22Rv1 (cell line): ENCODE results near the gene NXPH2.

Experiments used
- H3K27ac ChIP-seq: fragments of 450-650 bp; 2 replicates; pipeline ENCODE4 v1.5.1; 2017
- ZFX ChIP-seq: fragments of 450-650 bp; IDR thresholded peaks from 2 replicates; pipeline ENCODE4 v1.6.1; 2017; ENCODE audit warnings: antibody characterized with exemption, borderline replicate concordance
- TF ChIP-seq, protein P1 (sequence below): fragments of 450-650 bp; IDR thresholded peaks from 2 replicates; pipeline ENCODE4 v1.5.1; 2017; ENCODE audit warnings: mild to moderate bottlenecking

NXPH2 gene

DNA sequence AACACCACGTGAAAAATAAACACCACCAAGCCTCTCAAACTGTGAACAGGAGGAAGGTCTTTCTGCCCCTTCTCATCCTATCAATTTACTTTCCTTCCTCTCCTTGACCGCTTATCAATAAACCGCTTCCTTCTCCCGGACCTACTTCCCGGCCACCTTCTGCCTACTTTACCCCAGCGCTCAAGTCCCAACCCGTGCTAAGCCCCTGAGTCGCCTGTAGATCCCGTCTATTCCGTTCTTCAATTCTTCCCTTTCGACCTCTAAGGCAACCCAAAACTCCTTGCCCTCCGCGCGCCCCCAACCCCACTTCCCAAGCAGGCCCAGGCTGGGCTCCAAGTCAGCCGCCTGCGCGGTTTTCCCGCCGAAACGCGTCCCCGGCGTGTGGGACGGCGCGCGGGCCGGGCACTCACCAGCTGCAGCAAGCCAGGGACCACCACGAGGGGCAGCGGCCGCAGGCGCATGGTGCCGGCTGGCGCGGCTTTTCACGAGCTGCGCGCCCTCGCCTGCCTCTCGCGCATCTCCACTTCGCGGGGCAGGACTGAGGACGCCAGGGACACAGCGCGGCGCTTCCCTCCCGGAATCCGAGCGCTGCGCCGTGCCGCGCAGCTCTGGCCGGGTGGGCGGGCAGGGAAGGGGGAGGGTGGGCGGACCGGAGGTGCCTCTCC is at the start of gene NXPH2:
NXPH2 (minus strand) TSS at position 610 of the 665 bp plus-strand sequence; CDS start at position 461, 149 bp downstream.
- no peak within 1 kb of the TSS for H3K27ac ChIP-seq
- TF ChIP-seq ZFX = no peak
- TF ChIP-seq, protein P1, sequence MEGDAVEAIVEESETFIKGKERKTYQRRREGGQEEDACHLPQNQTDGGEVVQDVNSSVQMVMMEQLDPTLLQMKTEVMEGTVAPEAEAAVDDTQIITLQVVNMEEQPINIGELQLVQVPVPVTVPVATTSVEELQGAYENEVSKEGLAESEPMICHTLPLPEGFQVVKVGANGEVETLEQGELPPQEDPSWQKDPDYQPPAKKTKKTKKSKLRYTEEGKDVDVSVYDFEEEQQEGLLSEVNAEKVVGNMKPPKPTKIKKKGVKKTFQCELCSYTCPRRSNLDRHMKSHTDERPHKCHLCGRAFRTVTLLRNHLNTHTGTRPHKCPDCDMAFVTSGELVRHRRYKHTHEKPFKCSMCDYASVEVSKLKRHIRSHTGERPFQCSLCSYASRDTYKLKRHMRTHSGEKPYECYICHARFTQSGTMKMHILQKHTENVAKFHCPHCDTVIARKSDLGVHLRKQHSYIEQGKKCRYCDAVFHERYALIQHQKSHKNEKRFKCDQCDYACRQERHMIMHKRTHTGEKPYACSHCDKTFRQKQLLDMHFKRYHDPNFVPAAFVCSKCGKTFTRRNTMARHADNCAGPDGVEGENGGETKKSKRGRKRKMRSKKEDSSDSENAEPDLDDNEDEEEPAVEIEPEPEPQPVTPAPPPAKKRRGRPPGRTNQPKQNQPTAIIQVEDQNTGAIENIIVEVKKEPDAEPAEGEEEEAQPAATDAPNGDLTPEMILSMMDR = no peak

DNA sequence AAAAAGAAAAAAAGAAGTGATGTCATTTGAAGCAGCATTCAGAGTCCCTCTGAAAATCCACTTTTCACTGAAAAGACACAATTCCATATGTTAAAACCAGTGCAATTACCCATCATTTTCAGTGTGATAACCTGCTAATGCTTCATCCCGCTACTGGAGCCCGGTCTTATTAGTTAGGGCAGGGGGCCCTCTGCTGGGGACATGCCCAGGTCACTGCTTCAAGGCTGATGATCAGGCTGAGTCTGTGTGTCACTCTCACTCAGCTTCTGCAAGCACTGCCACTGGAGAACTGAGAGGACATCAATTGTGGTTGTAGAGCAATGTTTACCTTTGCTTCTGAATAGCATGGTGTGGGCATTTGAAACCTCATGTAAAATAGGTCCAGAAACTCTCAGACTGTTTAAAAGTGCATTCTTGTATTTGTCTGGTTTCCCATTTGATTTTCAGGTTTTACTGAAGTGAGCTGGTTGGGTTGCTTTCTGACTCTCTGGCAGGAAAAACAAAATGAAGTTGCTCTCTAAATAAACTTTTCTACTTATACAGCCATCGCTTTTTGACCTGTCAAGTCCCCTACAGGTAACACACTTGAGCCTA is 49.2 kb upstream of the NXPH2 start:
- H3K27ac ChIP-seq = no peak overlapping the region
- TF ChIP-seq, protein P1 = peak; percentile 44
- TF ChIP-seq ZFX = no peak

DNA sequence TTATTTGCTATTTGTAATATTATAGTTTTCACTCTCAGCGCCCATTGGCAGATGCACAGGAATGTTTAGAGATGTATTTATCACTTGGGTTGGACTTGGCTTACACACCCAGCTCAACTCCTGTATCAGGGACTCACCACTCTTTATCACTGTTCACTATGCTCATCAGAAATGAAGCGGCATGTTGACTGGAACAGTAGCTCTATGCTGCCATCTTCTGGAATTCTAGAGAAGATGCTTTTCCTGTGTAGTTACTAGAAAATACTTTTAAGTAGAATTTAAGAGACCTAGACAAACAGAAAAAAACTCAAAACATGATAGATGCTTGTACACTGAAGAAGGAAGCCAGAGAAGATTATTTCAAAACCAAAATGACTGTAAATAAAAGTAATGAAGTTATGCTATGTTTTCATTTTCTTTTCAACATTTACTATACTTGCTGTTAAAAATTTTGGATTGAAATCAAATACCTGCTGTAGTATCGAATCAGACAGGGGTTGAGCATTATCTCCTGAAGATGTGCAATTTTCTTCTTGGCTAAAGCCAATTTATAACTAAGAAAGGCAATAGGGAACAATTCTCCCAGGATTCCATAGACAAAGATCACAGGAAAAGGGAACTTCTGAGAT is 47.4 kb upstream of the NXPH2 start:
- H3K27ac ChIP-seq = no peak overlapping the region
- TF ChIP-seq, protein P1 = peak; percentile 69
- TF ChIP-seq ZFX = no peak

DNA sequence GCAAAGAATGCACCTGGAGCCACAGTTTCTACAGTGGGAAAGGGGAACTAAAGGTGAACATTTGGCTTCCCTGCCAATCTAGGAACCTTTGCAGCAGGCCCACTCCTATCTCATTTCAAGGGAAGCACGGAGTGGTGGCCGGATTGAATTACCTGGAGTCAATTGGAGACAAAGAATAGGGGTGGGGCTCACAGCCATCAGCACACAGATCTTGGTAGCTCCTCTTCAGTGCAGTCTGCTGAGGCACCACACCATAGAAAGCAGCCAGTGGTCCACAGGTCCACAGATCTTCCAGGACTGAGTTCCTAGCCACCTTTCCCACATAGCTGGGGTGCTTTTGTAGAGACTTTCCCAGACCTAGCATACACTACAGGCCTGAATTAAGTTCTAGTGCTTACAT is 43.5 kb upstream of the NXPH2 start:
- H3K27ac ChIP-seq = no peak overlapping the region
- TF ChIP-seq, protein P1 = no peak
- TF ChIP-seq ZFX = no peak

DNA sequence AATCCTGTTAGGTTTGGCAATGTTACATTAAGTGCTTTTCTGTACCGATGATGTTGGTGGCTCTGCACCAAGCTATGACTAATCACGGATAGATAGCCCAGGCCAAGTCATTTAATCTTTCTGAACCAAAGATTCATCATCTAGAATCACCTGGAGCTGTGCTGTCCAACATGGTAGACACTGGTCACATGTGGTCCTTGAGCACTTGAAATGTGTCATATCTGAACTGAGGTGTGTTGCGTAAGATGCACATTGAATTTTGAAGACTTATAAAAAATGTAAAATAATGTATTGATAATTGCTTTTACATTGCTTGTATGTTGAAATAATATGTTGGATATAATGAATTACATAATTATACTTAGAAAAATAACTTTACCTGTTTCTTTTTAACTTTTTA is 39.8 kb upstream of the NXPH2 start:
- TF ChIP-seq, protein P1 = no peak
- TF ChIP-seq ZFX = no peak

DNA sequence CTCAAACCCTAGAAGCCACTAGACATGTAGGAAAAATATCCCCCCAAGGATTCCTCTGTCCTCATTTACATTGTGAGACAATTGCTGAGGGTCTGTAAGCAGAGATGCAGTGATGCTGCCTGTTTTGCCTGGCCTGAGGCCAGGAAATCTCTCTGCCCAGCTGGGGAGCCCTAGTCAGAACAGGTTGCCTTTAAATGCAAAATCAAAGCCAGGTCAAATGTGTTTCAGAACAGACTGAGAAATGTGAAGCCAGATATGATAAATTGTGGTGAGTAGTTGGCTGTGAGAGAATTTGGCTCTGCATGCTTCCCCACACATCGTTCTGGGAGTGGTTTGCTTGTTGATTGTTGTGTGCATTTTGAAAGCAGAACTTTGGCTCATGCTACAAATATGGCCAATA is 38.4 kb upstream of the NXPH2 start:
- TF ChIP-seq ZFX = no peak
- TF ChIP-seq, protein P1 = no peak
- no peak overlapping the region for H3K27ac ChIP-seq

More for the DNA sequence above, 39.8 kb upstream of the NXPH2 start:
- no peak overlapping the region for H3K27ac ChIP-seq
